Thymus (tissue), 11 donors: ENCODE results near the gene ABLIM1. TPM values are rescaled to one million over a fixed set of nuclear protein-coding genes. Genes with fewer than 3 reads are reported as not detected.

Source experiments
- DNase-seq, 9 donors: peaks; one replicate each; pipeline ENCODE4 v3.0.0-alpha.2; 2013; ENCODE audit warnings: low spot score in 9 of 9, low read depth in 6 of 9, missing footprints in 1 of 9
- H3K27ac ChIP-seq, 2 donors: one replicate each; pipeline ENCODE4 v1.5.1; 2013; ENCODE audit warnings: control low read depth in 1 of 2, low read depth in 1 of 2, low read length in 1 of 2, mild to moderate bottlenecking in 1 of 2, moderate library complexity in 1 of 2
- H3K27me3 ChIP-seq, 2 donors: one replicate each; pipeline ENCODE4 v1.5.1; 2013; ENCODE audit warnings: low read length in 1 of 2; ENCODE audit not compliant: control insufficient read depth in 2 of 2, insufficient read depth in 1 of 2
- H3K36me3 ChIP-seq, 2 donors: one replicate each; pipeline ENCODE4 v1.5.1; 2013; ENCODE audit warnings: low read length in 1 of 2, mild to moderate bottlenecking in 1 of 2, moderate library complexity in 1 of 2; ENCODE audit not compliant: control insufficient read depth in 2 of 2, insufficient read depth in 2 of 2
- H3K4me1 ChIP-seq, 2 donors: one replicate each; pipeline ENCODE4 v1.5.1; 2013; ENCODE audit warnings: low read length in 2 of 2; ENCODE audit not compliant: control insufficient read depth in 2 of 2, insufficient read depth in 2 of 2
- H3K4me3 ChIP-seq, 2 donors: one replicate each; pipeline ENCODE4 v1.5.1; 2013; ENCODE audit warnings: low read length in 2 of 2, control low read depth in 1 of 2, mild to moderate bottlenecking in 1 of 2
- H3K9me3 ChIP-seq, 2 donors: one replicate each; pipeline ENCODE4 v1.5.1; 2013; ENCODE audit warnings: low read length in 1 of 2, mild to moderate bottlenecking in 1 of 2; ENCODE audit not compliant: control insufficient read depth in 2 of 2, insufficient read depth in 1 of 2
- WGBS: extraction: QIAGEN DNeasy Blood & Tissue Kit; methylation state at CpG from one replicate; pipeline ENCODE4 v1.1.7; 2013; 5-methylcytosine and 5-hydroxymethylcytosine counted together
- polyA plus RNA-seq: library from polyadenylated mRNA; stranded (reverse); fragments of 200-250 nt; gene quantifications from one replicate; pipeline ENCODE4 v1.2.3, GENCODE V29; 2013
- total RNA-seq: library from RNA; stranded (reverse); fragments of 120-200 nt; gene quantifications from one replicate; pipeline ENCODE4 v1.2.4, GENCODE V29; 2013
- donor health status: healthy.

Gene ABLIM1
- total and polyA plus RNA-seq, 2 donors, result 43.3 to 49.1 TPM

DNA sequence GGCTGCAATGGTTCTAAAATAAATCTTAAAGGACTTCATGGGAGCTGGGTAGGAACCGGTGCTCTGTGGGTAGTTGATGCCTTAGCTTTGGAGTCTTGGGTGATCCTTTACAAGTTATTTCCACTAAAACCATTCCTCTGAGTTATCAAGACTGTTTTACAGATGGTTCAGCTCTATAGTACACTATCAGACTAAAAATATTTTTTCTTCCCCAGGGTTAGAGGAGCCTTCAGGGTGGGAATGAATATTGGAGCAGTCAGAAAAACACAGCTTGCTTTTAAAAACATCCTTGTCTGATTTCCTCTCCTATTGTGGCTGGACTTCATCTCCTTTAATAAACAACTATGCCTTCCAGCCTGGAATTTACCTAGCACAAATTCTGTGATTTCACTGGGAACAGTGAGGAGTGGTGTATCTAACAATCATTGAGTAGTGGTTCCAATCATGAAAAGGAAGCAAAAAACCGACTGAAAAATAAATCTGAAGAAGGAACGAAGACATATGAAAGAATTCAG is 151.1 kb downstream of the ABLIM1 start:
- WGBS, result 84% methylated on average over 3 of the region's 3 CpGs
- no peak overlapping the region for H3K4me3 ChIP-seq
- no peak for DNase-seq
- H3K4me1 ChIP-seq, result peaks cover 0 to 5% of the 10 kb centered on the region in 2 donors
- H3K27me3 ChIP-seq, result no peaks in the 10 kb centered on the region
- no peak overlapping the region for H3K27ac ChIP-seq
- H3K36me3 ChIP-seq, result no peaks in the 10 kb centered on the region
- H3K9me3 ChIP-seq, result no peaks in the 10 kb centered on the region

DNA sequence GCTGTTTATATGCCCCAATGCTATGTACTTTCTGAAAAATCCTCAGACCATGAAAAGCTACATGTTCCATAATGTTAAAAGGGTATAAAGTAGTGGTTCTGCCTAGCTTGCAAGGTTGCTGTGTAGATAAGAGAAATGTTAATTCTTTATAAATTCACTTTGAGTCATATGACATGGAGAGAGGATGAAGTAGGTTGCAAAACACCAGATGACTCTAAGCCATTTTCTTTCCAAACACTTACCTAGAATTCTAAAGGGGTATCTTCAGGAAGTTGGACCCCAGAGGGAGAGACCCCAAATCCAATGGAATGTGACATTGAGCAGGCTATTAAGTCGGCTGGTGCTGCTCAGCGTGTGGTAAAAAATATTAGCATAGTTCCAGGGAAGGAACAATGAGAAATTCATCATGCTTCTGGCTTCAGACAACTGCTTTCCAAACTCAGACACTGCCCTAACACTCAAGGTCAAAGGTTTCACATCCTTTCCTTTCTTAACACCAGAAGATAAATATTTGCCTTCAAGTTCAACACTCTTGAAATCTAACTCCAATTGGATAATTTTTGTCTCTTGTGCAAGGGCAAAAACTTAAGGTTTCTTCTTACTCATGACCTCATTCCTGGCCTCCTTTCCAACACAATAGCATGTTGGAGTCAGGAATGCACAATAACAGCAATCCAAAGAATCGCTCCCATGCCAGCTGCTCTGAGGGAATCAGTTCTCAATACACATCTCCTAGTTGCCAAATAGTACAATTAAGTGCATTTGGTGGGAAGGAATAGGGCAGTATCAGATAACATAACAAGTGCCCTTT is 153.1 kb downstream of the ABLIM1 start:
- Histone ChIP-seq H3K27me3 (no peaks in the 10 kb centered on the region), H3K9me3 (no peaks in the 10 kb centered on the region), H3K4me1 (peaks cover 0 to 11% of the 10 kb centered on the region in 2 donors), H3K4me3 (no peak overlapping the region), H3K27ac (peak overlapping the region in 1 of 2 donors; percentile 36), H3K36me3 (no peaks in the 10 kb centered on the region)
- no peak for DNase-seq
- WGBS, result 95% methylated on average over 3 of the region's 3 CpGs

DNA sequence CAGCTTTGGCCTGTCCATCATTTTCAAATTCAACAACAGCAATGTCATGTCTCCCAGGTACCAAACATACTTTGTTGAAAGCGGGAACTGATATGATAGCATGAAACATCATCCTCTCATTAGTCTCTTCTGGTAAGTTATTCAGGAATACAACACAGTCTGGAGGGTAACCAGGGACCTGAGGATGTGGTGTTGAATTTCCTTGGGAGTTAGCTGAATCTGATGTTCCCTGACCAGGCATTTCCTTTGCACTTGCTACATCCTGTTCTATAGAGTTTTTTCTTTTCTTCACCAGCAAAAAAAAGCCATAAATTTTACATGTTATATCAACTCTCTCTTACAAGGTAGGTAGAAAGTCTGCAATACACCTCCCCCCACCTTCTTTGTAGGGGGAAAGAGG is 156.0 kb downstream of the ABLIM1 start:
- Histone ChIP-seq H3K4me1 (peaks cover 5 to 19% of the 10 kb centered on the region in 2 donors), H3K36me3 (no peaks in the 10 kb centered on the region), H3K9me3 (no peaks in the 10 kb centered on the region), H3K27ac (no peak overlapping the region), H3K4me3 (no peak overlapping the region), H3K27me3 (no peaks in the 10 kb centered on the region)
- no peak for DNase-seq
- WGBS, result 99% methylated on average over 1 of the region's 1 CpG

DNA sequence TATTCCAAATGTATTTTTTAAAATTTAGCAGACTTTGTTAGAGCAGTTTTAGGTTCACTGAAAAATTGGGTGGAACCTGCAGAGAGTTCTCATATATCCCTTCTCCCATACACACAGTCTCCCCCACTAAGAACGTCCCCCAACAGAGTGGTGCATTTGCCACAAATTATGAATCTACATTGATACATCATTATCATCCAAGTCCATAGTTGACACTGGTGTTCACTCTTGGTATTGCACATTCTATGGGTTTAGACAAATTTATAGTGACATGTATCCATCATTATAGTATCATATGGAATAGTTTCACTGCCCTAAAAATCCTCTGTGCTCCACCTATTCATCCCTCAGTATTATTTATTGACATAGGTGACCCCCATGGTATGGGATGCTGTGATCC is 156.4 kb downstream of the ABLIM1 start:
- no peak for DNase-seq
- Histone ChIP-seq H3K4me1 (peaks cover 5 to 19% of the 10 kb centered on the region in 2 donors), H3K27me3 (no peaks in the 10 kb centered on the region), H3K4me3 (no peak overlapping the region), H3K36me3 (no peaks in the 10 kb centered on the region), H3K9me3 (no peaks in the 10 kb centered on the region), H3K27ac (no peak overlapping the region)
- WGBS, result 100% methylated on average over 1 of the region's 1 CpG

DNA sequence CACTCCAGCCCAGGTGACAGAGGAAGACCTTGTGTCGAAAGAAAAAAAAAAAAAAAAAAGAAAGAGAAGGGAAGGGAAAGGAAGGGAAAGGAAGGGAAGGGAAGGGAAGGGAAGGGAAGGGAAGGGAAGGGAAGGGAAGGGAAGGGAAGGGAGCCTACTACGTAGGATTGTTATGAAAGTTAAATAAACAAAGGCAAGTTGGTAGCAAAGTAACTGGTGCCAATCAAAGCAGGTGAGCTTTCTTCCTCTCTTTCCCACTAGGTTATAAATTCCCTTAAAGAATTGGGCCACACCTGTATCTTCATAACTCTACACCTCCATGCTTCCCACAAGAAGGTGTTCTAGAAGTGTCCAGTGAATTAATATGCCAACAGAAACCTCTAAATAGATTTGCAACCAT is 157.4 kb downstream of the ABLIM1 start:
- no peak for DNase-seq
- Histone ChIP-seq H3K9me3 (no peaks in the 10 kb centered on the region), H3K4me1 (peaks cover 5 to 19% of the 10 kb centered on the region in 2 donors), H3K27ac (no peak overlapping the region), H3K36me3 (no peaks in the 10 kb centered on the region), H3K27me3 (no peaks in the 10 kb centered on the region), H3K4me3 (no peak overlapping the region)
- WGBS, result 100% methylated on average over 2 of the region's 2 CpGs

DNA sequence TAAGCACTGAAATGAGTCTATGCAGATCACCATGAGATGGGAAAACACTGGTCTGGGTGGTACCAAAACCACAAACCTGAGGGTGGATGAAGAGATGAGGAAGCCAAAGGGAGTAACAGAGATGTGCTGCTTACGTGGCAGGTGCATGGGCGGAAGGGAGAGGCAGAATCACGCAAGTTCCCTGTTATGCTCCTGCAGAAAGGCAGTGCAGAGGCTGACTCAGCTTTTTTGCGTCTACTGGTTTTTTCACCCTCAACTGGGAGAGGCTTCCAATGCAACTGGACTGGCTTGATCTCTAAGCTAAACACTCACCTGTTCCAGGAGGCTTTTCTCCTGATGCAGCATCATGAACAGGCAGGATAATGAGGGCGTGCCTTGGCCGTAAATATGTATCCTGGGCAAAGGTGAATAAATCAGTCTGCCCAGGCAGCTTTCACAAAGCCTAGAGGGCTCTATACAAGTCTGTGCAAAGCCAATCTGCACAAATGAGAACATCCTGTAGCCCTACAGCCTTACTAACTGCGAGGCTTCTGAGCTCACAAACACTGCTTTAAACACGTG is 158.4 kb downstream of the ABLIM1 start:
- WGBS, result 42% methylated on average over 8 of the region's 8 CpGs

DNA sequence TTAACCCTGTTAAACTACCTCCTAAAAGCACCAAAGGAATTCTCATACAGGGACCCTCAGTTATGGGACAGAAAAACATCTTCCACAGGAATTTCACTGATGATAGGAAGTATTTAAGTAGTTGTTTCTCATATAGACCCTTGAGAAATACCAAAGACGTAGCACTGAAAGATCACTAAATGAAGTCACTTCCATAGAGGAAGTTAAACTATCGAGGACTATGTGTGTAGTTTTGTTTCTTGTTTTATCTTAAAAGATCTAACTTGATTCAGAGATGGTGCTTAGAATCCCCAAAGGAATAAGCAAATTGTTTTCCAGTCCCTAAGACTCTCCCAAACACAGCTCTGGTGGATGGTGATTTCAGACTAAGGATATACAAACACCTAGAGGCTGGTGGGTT is 159.0 kb downstream of the ABLIM1 start:
- DNase-seq, result no peak
- H3K36me3 ChIP-seq, result no peaks in the 10 kb centered on the region
- H3K4me3 ChIP-seq, result no peak overlapping the region
- H3K9me3 ChIP-seq, result no peaks in the 10 kb centered on the region
- H3K4me1 ChIP-seq, result peaks cover 5 to 17% of the 10 kb centered on the region in 2 donors
- no peak overlapping the region for H3K27ac ChIP-seq
- 41% methylated on average over 2 of the region's 2 CpGs for WGBS
- no peaks in the 10 kb centered on the region for H3K27me3 ChIP-seq

More for the DNA sequence above, 158.4 kb downstream of the ABLIM1 start:
- H3K4me1 ChIP-seq, result peaks cover 5 to 17% of the 10 kb centered on the region in 2 donors
- H3K36me3 ChIP-seq, result no peaks in the 10 kb centered on the region
- no peak overlapping the region for H3K27ac ChIP-seq
- peak in 3 of 9 donors; percentile 23 to 55 (median 28) for DNase-seq
- no peak overlapping the region for H3K4me3 ChIP-seq
- H3K9me3 ChIP-seq, result no peaks in the 10 kb centered on the region
- H3K27me3 ChIP-seq, result no peaks in the 10 kb centered on the region

DNA sequence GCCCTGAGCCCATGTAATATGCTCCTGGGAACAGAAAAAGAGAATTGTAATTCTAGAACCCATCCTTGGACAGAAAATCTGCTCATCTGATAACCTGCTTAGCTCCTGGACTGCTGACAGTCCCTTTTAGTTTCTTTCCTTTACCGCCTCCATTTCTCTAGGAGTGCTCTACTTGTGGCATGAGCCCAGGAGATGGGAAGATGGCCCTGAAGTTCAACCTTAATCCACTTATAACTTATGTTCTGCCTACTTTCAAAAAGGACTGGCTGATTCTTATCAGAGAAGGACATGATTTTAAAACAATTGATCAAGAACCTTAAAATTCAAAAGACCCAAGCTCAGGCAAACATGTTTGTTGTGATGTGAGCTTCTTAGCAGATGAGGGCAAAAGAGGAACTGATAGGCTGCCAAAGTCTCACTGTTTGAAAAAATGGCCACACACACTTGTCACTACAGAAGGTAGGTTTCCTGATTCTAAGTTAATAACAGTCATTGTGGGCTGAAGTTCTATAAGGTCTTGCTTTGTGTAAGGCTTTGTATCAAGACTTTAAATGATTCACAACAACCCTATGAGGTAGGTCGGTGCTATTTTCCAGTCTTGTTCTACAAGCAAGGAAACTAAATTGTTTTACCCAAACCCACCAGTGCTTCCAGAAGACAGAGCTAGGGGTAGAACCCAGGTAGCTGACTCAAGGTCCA is 159.5 kb downstream of the ABLIM1 start:
- Histone ChIP-seq H3K4me3 (no peak overlapping the region), H3K36me3 (no peaks in the 10 kb centered on the region), H3K27ac (no peak overlapping the region), H3K27me3 (no peaks in the 10 kb centered on the region), H3K9me3 (no peaks in the 10 kb centered on the region), H3K4me1 (peaks cover 5 to 17% of the 10 kb centered on the region in 2 donors)
- DNase-seq, result no peak
- WGBS, result 53% methylated on average over 2 of the region's 2 CpGs

DNA sequence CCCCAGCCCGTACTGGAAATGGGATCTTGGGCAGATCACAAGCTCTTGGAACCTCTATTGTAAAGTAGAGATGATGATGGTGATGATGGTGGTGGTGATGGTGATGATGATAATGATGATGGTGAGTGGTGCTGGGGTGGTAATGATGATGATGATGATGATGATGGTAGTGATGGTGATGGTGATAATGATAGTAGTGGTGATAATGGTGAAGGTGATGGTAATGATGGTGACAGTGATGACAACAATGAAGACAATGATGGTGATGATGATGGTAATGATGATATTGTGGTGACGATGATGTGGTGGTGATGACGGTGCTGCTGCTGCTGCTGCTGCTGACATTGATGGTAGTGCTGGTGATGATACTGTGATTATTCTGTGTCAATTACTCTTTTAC is 162.8 kb downstream of the ABLIM1 start:
- no peak for DNase-seq
- Histone ChIP-seq H3K27me3 (no peaks in the 10 kb centered on the region), H3K9me3 (no peaks in the 10 kb centered on the region), H3K36me3 (no peaks in the 10 kb centered on the region), H3K4me3 (no peak overlapping the region), H3K4me1 (peaks cover 21 to 30% of the 10 kb centered on the region in 2 donors), H3K27ac (no peak overlapping the region)
- WGBS, result 96% methylated on average over 3 of the region's 3 CpGs
